DND-41 (cell line): ENCODE results near the gene TUBB8.

Experiments
- ATAC-seq: fragments of 200-7000 bp; cut with Tn5 transposase; 3 replicates; pipeline ENCODE4 v1.9.1; 2021; ENCODE audit warnings: low read depth; ENCODE audit not compliant: insufficient read depth
- DNase-seq: peaks from one replicate; pipeline ENCODE4 v3.0.0-alpha.2; 2020
- H2AFZ ChIP-seq: 2 replicates; pipeline ENCODE4 v1.6.0; 2012; ENCODE audit warnings: low read depth, low read length
- H3K27ac ChIP-seq: 2 replicates; pipeline ENCODE4 v1.5.1; 2012; ENCODE audit warnings: low read length, inconsistent platforms
- H3K27me3 ChIP-seq: fragments of 200-600 bp; sonication (generic); 2 replicates; pipeline ENCODE4 v1.6.0; 2012; ENCODE audit warnings: low read length, mild to moderate bottlenecking, inconsistent platforms; ENCODE audit not compliant: insufficient read depth, poor library complexity
- H3K36me3 ChIP-seq: 2 replicates; pipeline ENCODE4 v1.5.1; 2012; ENCODE audit warnings: low read length, inconsistent platforms; ENCODE audit not compliant: insufficient read depth
- H3K4me1 ChIP-seq: 2 replicates; pipeline ENCODE4 v1.5.1; 2012; ENCODE audit warnings: mild to moderate bottlenecking, low read length; ENCODE audit not compliant: insufficient read depth
- H3K4me2 ChIP-seq: 2 replicates; pipeline ENCODE4 v1.6.0; 2012; ENCODE audit warnings: mild to moderate bottlenecking, moderate library complexity, low read length, inconsistent platforms; ENCODE audit not compliant: insufficient read depth
- H3K4me3 ChIP-seq, 2 experiments: fragments of 200-600 bp in 1 of 2; shearing (Covaris generic) in 1 of 2; 2 replicates each; pipeline ENCODE4 v1.5.1; 2012 to 2016; ENCODE audit warnings: inconsistent platforms in 2 of 2, low read length in 2 of 2, mild to moderate bottlenecking in 2 of 2, low read depth in 1 of 2, moderate library complexity in 1 of 2
- H3K79me2 ChIP-seq: 2 replicates; pipeline ENCODE4 v1.6.0; 2012; ENCODE audit warnings: low read length, inconsistent platforms; ENCODE audit not compliant: insufficient read depth
- H3K9ac ChIP-seq: 2 replicates; pipeline ENCODE4 v1.6.0; 2012; ENCODE audit warnings: low read depth, mild to moderate bottlenecking, inconsistent platforms, low read length, moderate library complexity
- H3K9me3 ChIP-seq: 2 replicates; pipeline ENCODE4 v1.5.1; 2012; ENCODE audit warnings: low read length, moderate library complexity, mild to moderate bottlenecking, inconsistent platforms; ENCODE audit not compliant: insufficient read depth, severe bottlenecking
- H4K20me1 ChIP-seq: 2 replicates; pipeline ENCODE4 v1.6.0; 2012; ENCODE audit warnings: low read length; ENCODE audit not compliant: insufficient read depth
- EZH2 ChIP-seq: IDR thresholded peaks from 3 replicates; pipeline ENCODE4 v1.6.1; 2012; ENCODE audit warnings: borderline replicate concordance, low read depth, mild to moderate bottlenecking, moderate library complexity, low read length, inconsistent platforms; ENCODE audit not compliant: severe bottlenecking
- TF ChIP-seq, protein P1 (sequence below): IDR thresholded peaks from 2 replicates; pipeline ENCODE4 v1.5.1; 2012; ENCODE audit warnings: borderline replicate concordance, low read length, moderate library complexity, mild to moderate bottlenecking; ENCODE audit not compliant: poor library complexity, severe bottlenecking; ENCODE audit errors: extremely low read depth

The TUBB8 gene

GRCh38 chr10:86031-86430, 36.9 kb upstream of the TUBB8 start:
- H3K36me3 ChIP-seq, result no peaks in the 10 kb centered on the region
- H3K79me2 ChIP-seq, result no peaks in the 10 kb centered on the region
- no peak for TF ChIP-seq EZH2
- TF ChIP-seq, protein P1, sequence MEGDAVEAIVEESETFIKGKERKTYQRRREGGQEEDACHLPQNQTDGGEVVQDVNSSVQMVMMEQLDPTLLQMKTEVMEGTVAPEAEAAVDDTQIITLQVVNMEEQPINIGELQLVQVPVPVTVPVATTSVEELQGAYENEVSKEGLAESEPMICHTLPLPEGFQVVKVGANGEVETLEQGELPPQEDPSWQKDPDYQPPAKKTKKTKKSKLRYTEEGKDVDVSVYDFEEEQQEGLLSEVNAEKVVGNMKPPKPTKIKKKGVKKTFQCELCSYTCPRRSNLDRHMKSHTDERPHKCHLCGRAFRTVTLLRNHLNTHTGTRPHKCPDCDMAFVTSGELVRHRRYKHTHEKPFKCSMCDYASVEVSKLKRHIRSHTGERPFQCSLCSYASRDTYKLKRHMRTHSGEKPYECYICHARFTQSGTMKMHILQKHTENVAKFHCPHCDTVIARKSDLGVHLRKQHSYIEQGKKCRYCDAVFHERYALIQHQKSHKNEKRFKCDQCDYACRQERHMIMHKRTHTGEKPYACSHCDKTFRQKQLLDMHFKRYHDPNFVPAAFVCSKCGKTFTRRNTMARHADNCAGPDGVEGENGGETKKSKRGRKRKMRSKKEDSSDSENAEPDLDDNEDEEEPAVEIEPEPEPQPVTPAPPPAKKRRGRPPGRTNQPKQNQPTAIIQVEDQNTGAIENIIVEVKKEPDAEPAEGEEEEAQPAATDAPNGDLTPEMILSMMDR, result no peak
- H3K4me1 ChIP-seq, result no peaks in the 10 kb centered on the region
- H3K9ac ChIP-seq, result no peak overlapping the region
- DNase-seq (no peak), ATAC-seq (no peak)
- H3K4me2 ChIP-seq, result no peak overlapping the region
- H3K27ac ChIP-seq, result no peak overlapping the region
- no peak overlapping the region for H3K4me3 ChIP-seq
- no peaks in the 10 kb centered on the region for H3K9me3 ChIP-seq
- no peaks in the 10 kb centered on the region for H4K20me1 ChIP-seq
- H3K27me3 ChIP-seq, result peaks cover 2% of the 10 kb centered on the region
- H2AFZ ChIP-seq, result no peak overlapping the region

- no peaks in the 10 kb centered on the region for H4K20me1 ChIP-seq
- ATAC-seq (no peak), DNase-seq (no peak)
- H3K4me1 ChIP-seq, result no peaks in the 10 kb centered on the region
- no peaks in the 10 kb centered on the region for H3K36me3 ChIP-seq
- no peak overlapping the region for H3K9ac ChIP-seq
- no peak overlapping the region for H3K27ac ChIP-seq
- peaks cover 2% of the 10 kb centered on the region for H3K27me3 ChIP-seq
- H3K9me3 ChIP-seq, result no peaks in the 10 kb centered on the region
- H3K4me3 ChIP-seq, result no peak overlapping the region
- no peak overlapping the region for H2AFZ ChIP-seq
- TF ChIP-seq, protein P1, result no peak
- no peak for TF ChIP-seq EZH2
- no peaks in the 10 kb centered on the region for H3K79me2 ChIP-seq
- no peak overlapping the region for H3K4me2 ChIP-seq
These were observed 35.9 kb upstream of the TUBB8 start for GRCh38 chr10:85044-85443.

DNA sequence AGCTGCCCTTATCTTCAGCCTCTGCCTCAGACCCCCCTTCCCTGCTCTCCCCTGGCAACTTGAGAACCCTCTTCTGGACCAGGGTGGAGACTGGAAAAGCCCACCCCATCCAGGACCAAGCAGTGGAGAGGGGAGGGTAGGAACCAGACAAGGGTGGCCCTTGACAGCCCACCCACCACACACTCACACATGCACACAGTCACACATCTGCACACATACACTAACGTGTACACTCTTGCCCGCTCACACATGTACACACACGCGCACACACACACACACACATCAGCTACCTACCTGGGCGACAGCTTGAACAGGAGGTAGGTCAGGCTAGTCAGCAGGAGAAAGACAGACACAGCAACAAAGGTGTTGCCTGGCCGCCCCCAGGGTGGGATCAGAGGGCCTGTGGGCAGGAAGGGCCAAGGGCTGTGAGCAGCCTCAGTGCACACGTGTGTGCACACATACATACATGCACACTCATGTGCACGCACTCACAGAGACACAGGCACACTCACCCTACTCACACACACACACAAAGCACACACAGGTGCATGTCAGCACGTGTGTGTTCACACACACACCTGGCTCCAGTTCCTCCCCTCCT, 34.9 kb upstream of the TUBB8 start:
- TF ChIP-seq EZH2, result no peak
- TF ChIP-seq, protein P1, result no peak
- DNase-seq (no peak), ATAC-seq (no peak)
- Histone ChIP-seq H3K79me2 (no peaks in the 10 kb centered on the region), H3K36me3 (no peaks in the 10 kb centered on the region), H3K4me2 (no peak overlapping the region), H3K9ac (no peak overlapping the region), H3K9me3 (no peaks in the 10 kb centered on the region), H3K27me3 (peaks cover 2% of the 10 kb centered on the region), H3K27ac (no peak overlapping the region), H4K20me1 (no peaks in the 10 kb centered on the region), H2AFZ (no peak overlapping the region), H3K4me3 (no peak overlapping the region), H3K4me1 (no peaks in the 10 kb centered on the region)
